ENCODE data around the gene CALB2.

- TF ChIP-seq, protein P1, sequence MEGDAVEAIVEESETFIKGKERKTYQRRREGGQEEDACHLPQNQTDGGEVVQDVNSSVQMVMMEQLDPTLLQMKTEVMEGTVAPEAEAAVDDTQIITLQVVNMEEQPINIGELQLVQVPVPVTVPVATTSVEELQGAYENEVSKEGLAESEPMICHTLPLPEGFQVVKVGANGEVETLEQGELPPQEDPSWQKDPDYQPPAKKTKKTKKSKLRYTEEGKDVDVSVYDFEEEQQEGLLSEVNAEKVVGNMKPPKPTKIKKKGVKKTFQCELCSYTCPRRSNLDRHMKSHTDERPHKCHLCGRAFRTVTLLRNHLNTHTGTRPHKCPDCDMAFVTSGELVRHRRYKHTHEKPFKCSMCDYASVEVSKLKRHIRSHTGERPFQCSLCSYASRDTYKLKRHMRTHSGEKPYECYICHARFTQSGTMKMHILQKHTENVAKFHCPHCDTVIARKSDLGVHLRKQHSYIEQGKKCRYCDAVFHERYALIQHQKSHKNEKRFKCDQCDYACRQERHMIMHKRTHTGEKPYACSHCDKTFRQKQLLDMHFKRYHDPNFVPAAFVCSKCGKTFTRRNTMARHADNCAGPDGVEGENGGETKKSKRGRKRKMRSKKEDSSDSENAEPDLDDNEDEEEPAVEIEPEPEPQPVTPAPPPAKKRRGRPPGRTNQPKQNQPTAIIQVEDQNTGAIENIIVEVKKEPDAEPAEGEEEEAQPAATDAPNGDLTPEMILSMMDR (IDR thresholded peaks at IDR 0.05 in 4 of 5, conservative IDR thresholded peaks at IDR 0.05 in 1 of 5) = no peak
- no peak for TF ChIP-seq POLR2A (IDR thresholded peaks at IDR 0.05)
Measured at GRCh38 chr16:71436473-71436872, 78.0 kb downstream of the CALB2 start.

All from gastrocnemius medialis (tissue), 4 donors.